ENCODE measurements around the gene EFNA2.
"Not testable (repeated sequence)": the region's sequence is repeated elsewhere in the genome, so short reads cannot be mapped to it uniquely, and the experiment has no call there.

Gene EFNA2

GRCh38 chr19:1285737-1286360 is at the start of gene EFNA2:
Gene EFNA2, plus strand, starts transcription at chr19:1285873. Its CDS starts 296 bp downstream, at chr19:1286169.
- no peak for DNase-seq (ENCODE audit: low read depth)

GRCh38 chr19:1236576-1236975 is 49.1 kb upstream of the EFNA2 start:
- DNase-seq (ENCODE audit: low read depth): no peak

- DNase-seq (ENCODE audit: low read depth): peak; percentile 54
These were observed 48.5 kb upstream of the EFNA2 start for GRCh38 chr19:1237027-1237659.

GRCh38 chr19:1237754-1238368 is 47.8 kb upstream of the EFNA2 start, which contains the start of gene CBARP:
Gene CBARP, minus strand, starts transcription at chr19:1238005. Its CDS starts 1,905 bp downstream, at chr19:1236100.
- peak; percentile 60 for DNase-seq (ENCODE audit: low read depth)

GRCh38 chr19:1238369-1239303 is 47.0 kb upstream of the EFNA2 start:
- DNase-seq (ENCODE audit: low read depth): no peak

- no peak for DNase-seq (ENCODE audit: low read depth)
These were observed 46.3 kb upstream of the EFNA2 start for GRCh38 chr19:1239420-1239795.

GRCh38 chr19:1239796-1240737 is 45.6 kb upstream of the EFNA2 start:
- peak; percentile 93 for DNase-seq (ENCODE audit: low read depth)

GRCh38 chr19:1240925-1241324 is 44.7 kb upstream of the EFNA2 start:
- no peak for DNase-seq (ENCODE audit: low read depth)

- peak; percentile 97 for DNase-seq (ENCODE audit: low read depth)
These were observed 44.1 kb upstream of the EFNA2 start, which contains the start of gene ATP5F1D for GRCh38 chr19:1241417-1242095. Gene ATP5F1D, plus strand, starts transcription at chr19:1241751. Its CDS starts 100 bp downstream, at chr19:1241851.

GRCh38 chr19:1243768-1244692 is 41.6 kb upstream of the EFNA2 start:
- peak; percentile 85 for DNase-seq (ENCODE audit: low read depth)

- DNase-seq (ENCODE audit: low read depth): no peak
These were observed 40.8 kb upstream of the EFNA2 start for GRCh38 chr19:1244693-1245451.

- no peak for DNase-seq (ENCODE audit: low read depth)
These were observed 40.0 kb upstream of the EFNA2 start for GRCh38 chr19:1245494-1246264.

GRCh38 chr19:1246265-1247087 is 39.2 kb upstream of the EFNA2 start:
- DNase-seq (ENCODE audit: low read depth): not testable (repeated sequence)

- no peak for DNase-seq (ENCODE audit: low read depth)
These were observed 37.9 kb upstream of the EFNA2 start for GRCh38 chr19:1247748-1248138.

- peak; percentile 90 for DNase-seq (ENCODE audit: low read depth)
These were observed 37.4 kb upstream of the EFNA2 start, which contains the start of gene MIDN for GRCh38 chr19:1248139-1248785. Gene MIDN, plus strand, starts transcription at chr19:1248583. Its CDS starts 1,714 bp downstream, at chr19:1250297.

- DNase-seq (ENCODE audit: low read depth): peak; percentile 83
These were observed 36.8 kb upstream of the EFNA2 start for GRCh38 chr19:1248786-1249297.

All from ELR (cell line).